DND-41 (cell line): ENCODE measurements around the gene GNB3.

Source experiments
- EZH2 ChIP-seq: IDR thresholded peaks from 3 replicates; pipeline ENCODE4 v1.6.1; 2012; ENCODE audit warnings: borderline replicate concordance, low read depth, mild to moderate bottlenecking, moderate library complexity, low read length, inconsistent platforms; ENCODE audit not compliant: severe bottlenecking
- TF ChIP-seq, protein P1 (sequence below): IDR thresholded peaks from 2 replicates; pipeline ENCODE4 v1.5.1; 2012; ENCODE audit warnings: borderline replicate concordance, low read length, moderate library complexity, mild to moderate bottlenecking; ENCODE audit not compliant: poor library complexity, severe bottlenecking; ENCODE audit errors: extremely low read depth

DNA sequence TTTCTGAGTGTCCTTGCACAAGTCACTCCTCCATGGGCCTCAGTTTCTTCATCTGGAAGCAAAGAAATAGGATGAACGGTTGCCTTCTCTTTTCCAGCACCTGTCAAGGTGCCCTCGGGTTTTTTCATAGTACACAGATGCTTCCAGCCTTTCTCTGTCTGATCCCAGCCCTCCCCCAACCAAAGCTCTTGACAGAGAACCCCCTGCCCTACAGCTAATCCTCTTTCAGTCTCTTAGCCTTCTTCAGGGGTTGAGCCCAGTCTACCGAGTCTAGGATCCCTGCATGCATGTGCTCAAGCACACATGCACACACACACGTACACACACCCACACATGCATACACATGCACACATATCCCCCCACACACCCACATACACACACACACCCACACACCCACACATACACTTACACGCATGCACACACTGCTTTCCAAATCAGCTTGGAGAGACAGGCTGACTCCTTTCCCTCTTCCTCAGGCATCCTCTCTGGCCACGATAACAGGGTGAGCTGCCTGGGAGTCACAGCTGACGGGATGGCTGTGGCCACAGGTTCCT, 5.7 kb downstream of the GNB3 start:
- TF ChIP-seq, protein P1, sequence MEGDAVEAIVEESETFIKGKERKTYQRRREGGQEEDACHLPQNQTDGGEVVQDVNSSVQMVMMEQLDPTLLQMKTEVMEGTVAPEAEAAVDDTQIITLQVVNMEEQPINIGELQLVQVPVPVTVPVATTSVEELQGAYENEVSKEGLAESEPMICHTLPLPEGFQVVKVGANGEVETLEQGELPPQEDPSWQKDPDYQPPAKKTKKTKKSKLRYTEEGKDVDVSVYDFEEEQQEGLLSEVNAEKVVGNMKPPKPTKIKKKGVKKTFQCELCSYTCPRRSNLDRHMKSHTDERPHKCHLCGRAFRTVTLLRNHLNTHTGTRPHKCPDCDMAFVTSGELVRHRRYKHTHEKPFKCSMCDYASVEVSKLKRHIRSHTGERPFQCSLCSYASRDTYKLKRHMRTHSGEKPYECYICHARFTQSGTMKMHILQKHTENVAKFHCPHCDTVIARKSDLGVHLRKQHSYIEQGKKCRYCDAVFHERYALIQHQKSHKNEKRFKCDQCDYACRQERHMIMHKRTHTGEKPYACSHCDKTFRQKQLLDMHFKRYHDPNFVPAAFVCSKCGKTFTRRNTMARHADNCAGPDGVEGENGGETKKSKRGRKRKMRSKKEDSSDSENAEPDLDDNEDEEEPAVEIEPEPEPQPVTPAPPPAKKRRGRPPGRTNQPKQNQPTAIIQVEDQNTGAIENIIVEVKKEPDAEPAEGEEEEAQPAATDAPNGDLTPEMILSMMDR: no peak
- TF ChIP-seq EZH2: no peak
